HT-29 (cell line): ENCODE results near the gene SOX11. TPM values are rescaled to one million over a fixed set of nuclear protein-coding genes. Genes with fewer than 3 reads are reported as not detected.

Experiments used
- DNase-seq: peaks from one replicate; pipeline ENCODE4 v3.0.0-alpha.2; 2015; ENCODE audit warnings: low spot score
- total RNA-seq: library from RNA; depleted of rRNA; stranded (reverse); fragments of >200 nt; shearing (Covaris generic); gene quantifications from 2 replicates; pipeline ENCODE4 v1.2.3, GENCODE V29; 2014

Gene SOX11
- total RNA-seq, 1 experiment from 2014 or later = not detected

DNA sequence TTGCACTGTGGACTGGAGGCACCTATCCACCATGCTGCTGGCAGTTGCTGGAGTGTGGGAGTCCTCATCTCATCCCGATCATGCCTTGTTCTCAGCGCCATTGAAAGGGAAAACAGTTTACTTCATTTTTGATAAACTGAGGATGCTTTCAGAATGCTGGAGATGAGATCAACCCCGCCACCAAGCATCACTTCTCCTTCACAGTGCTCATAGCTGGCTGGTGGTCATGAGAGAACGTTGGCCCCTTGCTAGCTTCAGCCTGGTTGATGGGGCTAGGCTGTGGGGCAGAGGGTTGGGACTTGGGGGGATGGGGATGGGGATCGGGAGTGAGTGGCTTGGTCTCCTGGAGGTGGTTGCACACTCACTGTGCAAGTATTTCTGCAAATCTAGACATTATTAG lies 30.1 kb downstream of the SOX11 start:
- no peak for DNase-seq

DNA sequence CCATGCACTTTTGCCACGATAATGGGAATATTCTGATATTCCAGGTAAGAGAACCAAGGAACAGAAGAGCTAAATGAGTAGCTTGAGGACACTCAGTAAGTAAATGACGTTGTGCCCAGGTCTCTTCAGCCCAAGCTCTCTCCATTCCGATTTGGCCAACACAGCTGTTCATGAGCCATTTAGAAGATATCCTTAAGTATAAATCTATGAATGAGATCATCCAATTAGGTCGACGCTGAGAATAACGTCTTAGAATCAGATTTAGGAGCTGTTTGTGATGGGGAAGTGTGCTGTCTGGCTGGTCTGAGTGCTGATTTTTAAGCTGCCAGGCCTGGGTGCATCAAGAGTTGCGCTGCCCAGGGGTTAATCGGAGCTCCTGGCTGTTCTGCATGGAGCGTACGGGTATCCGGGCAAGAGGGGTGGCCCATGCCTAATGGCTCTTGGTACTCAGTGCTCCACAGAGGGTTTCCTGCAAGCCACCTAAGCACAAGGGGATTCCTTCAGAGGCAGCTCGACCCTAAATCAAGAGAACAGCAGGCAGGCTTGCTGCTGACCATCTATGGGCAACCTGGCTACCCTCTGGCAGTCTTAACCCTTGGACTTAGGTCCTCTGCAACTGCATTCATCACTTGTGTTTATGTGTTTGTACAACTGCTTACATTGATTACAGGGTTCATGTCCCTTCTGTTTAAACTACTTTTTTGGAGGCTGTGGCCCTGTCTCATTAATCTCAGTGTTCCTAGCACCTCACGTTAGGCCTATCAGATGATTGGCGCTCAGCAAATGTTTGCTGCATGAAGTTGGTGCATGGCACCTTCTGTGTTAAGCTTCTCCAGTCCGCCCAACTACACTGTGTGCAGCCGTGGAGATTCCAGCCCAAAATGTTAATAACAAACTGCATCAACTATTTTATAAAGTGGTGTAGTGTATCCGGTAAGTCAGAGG lies 31.9 kb downstream of the SOX11 start:
- DNase-seq = no peak

DNA sequence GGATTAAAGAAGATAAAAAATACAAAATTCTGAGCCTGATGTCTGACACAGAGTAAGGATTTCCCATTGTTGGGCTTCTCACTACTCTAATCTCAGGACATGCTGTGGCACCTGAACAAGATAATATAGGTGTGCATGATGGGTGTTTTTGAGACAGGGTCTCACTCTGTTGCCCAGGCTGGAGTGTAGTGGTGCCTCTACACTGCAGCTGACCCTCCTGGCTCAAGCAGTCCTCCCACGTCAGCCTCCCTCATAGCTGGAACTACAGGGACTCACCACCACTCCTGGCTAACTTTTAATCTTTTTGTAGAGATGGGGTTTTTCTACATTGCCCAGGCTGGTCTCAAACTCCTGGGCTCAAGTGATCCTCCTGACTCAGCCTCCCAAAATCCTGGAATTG lies 32.9 kb downstream of the SOX11 start:
- no peak for DNase-seq

DNA sequence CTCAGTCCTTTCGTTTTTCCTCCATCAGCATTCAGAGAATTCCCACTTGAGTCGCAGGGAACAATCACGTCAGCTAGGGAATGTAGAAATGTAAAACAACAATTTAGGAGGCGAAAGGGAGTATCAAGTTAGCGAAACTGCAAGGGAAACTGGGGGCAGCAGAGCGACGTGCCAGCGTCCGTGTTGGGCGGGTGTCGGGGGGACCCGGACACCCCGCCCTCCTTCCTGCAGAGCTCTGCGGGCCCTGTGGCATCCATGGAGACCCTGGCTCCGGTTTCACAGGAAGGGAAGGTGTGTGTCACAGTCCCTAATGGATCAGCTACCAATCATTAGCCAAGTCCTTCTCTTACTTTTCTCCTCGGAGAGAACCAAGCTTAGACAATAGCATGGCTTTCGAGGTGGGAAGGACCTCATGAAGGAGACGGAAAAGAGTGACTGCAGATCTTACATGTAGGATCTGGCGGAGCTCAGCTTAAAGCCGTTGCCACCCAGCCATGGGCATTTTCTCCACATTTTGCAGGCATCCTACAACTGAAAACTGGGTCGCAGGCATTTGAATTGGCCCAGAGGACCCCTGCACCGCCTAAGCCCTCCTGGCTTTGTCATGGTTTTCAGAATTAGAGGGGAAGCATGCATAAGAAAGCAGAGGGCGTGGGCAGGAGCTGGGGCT lies 33.7 kb downstream of the SOX11 start:
- DNase-seq = no peak

DNA sequence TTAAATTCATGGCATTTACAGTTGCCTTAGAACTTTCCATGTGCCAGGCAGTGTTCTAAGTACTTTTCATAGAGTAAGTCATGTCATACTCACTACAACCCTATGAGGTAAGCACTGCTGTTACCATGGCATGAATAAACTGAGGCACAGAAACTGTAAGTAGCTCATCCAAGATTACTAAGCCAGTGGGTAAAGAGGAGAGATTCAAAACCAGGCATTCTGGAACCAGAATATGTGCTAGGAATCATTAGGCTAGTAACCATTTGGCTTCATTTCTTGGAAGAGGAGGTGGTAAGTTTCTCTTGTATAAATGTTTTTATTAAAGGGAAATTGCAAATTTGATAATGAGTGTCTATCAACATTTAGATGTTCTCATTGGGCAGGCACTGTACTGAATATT lies 35.1 kb downstream of the SOX11 start:
- no peak for DNase-seq

DNA sequence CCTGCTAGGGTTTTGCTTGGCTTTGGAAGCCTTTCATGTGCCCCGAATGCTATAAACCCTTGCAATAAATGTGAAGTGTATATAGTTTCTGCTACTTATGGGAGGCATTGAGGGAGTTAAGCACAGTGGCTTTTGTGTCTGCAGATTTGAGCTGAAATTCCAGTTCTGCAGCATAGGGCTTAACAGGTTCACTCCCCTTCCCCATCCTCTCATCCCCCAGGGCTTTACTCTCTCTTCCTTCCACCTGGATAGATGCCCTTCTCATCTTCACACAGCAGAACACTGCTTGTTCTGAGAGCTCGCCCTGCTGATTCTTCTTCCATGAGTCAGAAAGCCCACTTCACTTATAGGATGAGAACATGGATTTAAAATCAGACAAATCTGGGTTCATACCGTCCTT lies 37.2 kb downstream of the SOX11 start:
- no peak for DNase-seq

- DNase-seq = no peak
Observed at GRCh38 chr2:5730386-5730785, 38.2 kb downstream of the SOX11 start.

GRCh38 chr2:5734859-5735520 lies 42.8 kb downstream of the SOX11 start:
- DNase-seq = no peak

GRCh38 chr2:5735521-5735861 lies 43.3 kb downstream of the SOX11 start:
- DNase-seq = no peak

DNA sequence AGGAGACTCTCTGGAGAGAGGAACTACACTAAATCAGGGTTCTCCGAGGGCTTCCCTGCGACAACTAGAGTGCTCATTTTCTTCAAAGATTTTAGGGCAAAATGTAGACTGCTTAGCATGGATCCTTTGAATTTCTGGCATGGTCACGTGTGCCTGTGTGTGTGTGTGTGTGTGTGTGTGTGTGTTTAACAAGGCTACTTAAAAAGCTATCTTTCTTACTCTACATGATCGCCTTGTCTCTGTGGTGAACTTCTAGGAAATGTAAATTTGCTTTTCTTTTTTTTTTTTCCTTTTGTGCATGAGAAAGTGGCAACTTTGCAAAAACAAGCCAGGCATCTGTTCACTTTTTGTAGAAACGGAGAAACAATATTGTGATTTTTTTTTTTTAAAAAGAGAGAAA lies 43.9 kb downstream of the SOX11 start:
- no peak for DNase-seq

DNA sequence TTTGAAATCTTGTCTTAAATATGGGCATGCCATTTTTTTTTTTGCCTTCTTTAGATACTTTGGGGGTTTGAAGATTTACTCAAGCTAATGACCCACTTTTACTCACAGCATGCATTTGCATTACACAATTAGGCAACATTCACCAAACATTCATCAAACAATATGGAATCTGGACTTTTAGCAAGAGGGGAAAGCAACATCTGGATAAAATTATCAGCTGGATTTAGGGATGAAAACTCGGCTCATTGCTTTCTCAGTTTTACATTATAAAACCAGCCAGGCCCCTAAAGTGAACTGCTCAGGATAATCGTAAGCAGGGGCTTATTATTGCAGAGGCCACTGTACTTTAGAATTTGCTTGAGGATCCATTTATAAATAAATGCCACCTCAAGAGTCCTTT lies 44.7 kb downstream of the SOX11 start:
- no peak for DNase-seq

DNA sequence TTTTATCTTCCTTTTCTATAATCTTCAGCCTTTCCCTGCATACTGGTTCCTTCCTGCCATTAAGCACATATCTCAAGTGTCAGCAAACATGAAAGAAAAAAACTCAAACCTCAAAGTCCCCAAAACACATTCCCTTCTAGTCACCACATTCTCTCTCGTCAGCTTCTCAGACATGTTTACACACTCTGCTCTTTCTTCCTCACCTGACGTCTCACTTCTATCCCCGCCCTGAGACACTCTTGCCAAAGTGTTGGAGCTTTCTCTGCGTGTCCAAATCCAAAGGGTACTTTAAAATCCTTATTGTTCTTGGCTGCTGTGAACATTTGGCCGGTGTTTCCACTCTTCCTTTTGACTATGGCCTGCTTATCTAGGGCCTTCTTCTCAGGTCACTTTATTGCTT lies 47.9 kb downstream of the SOX11 start:
- no peak for DNase-seq

- no peak for DNase-seq
Observed at GRCh38 chr2:5740817-5741216, 48.6 kb downstream of the SOX11 start.

DNA sequence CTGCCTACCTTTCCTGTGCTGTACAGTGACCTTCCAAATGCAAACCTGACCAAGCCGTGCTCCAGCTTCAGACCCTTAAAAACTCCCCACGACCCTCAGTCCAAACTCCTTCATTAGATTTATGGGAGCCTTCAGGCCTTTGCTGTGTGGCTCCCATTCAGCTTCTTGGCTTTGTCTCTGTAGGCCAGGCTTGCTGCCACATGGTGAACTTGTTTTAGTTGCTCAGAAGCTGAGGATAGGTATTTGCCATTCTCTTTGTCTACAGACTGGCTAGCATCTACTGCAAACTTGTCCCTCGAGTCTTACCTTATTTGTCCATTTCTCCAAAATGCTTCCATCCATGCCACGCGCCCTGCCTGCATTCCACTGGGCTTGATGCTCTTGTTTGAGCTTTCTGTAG lies 49.1 kb downstream of the SOX11 start:
- DNase-seq = no peak

- no peak for DNase-seq
Observed at GRCh38 chr2:5742126-5742525, 49.9 kb downstream of the SOX11 start.

DNA sequence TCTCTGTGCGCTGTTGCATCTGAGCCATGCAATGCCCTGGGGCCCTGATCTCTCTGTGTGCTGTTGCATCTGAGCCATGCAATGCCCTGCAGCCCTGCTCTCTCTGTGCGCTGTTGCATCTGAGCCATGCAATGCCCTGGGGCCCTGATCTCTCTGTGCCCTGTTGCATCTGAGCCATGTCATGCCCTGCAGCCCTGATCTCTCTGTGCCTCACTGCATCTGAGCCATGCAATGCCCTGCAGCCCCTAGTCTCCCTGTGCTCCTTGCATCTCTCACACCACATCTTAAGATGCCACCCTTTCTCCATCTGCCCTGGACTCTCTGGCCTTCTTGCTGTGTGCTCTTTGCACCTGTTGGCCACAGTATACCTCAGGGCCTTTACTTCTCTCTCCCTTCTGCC lies 56.2 kb downstream of the SOX11 start:
- no peak for DNase-seq

- no peak for DNase-seq
Observed at GRCh38 chr2:5748946-5749345, 56.8 kb downstream of the SOX11 start.

GRCh38 chr2:5749347-5749746 lies 57.2 kb downstream of the SOX11 start:
- no peak for DNase-seq
